Limb (tissue), 2 donors: ENCODE measurements around the gene WFDC10A.
"Not testable (repeated sequence)": the region's sequence is repeated elsewhere in the genome, so short reads cannot be mapped to it uniquely, and the experiment has no call there.

ENCODE experiments used
- DNase-seq, 2 donors: peaks; one replicate each; pipeline ENCODE4 v3.0.0-alpha.2; 2016; ENCODE audit errors: extremely low spot score in 2 of 2

WFDC10A gene

DNA sequence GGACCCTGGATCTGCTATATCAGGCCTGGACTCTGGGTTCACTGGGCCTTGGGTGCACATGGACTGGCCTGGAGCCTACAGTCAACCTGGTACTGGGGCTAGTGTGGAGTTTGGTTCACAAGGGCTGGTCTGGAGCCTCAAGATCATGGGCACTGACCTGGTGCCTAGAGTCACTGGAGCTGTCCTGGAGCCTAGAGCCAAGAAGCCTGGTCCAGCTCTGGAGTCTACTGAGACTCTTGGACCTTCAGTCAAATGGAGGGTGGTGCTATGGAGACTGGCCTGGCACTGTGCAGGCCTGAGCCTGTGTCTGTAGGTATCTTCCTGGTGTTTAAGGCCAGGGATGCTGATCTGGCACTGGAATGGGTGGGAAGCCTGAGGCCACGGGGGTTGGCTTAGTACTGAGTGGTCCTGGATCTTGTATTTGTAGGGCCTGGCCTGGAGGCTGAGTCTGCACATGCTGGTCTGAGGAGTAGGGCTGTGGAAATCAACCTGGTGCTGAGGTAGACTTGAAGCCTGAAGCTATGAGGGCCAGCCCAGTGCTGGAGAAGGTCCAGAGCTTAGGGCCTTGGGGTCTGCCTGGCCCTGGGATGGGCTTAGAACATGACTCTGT is 18.0 kb downstream of the WFDC10A start:
- DNase-seq: no peak

DNA sequence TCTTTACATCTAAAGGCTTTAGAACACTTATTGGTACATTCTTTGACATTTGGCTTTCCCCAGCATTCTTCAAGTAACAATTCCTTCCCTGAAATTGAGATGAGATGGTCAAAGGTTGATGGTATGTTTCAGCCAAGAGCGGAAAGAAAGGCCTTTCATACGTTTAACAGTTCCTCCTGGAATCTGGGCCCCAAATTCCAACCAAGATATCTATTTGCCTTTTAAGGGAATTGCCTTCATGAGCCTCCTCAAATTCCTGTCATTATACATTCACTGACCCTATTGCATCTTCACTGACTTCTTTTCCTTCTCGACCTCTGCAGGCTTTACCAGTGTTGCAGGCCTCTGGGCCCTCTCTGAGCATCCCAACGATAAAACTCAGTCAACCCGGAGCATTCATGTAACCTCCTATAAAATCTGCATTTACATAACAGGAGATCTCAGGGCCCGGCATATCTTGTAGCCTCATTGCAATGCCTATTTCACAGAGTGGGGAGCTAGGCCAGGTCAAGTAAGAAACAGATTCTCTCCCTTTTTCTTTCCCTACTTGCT is 19.8 kb downstream of the WFDC10A start:
- DNase-seq: no peak

DNA sequence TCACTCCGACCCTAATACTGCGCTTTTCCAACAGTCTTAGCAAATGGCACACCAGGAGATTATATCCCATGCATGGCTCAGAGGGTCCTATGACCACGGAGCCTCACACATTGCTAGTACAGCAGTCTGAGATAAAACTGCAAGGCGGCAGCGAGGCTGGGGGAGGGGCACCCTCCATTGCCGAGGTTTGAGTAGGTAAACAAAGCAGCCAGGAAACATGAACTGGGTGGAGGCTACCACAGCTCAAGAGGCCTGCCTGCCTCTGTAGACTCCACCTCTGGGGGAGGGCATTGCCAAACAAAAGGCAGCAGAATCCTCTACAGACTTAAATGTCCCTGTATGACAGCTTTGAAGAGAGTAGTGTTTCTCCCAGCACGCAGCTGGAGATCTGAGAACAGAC is 22.2 kb downstream of the WFDC10A start:
- not testable (repeated sequence) for DNase-seq

DNA sequence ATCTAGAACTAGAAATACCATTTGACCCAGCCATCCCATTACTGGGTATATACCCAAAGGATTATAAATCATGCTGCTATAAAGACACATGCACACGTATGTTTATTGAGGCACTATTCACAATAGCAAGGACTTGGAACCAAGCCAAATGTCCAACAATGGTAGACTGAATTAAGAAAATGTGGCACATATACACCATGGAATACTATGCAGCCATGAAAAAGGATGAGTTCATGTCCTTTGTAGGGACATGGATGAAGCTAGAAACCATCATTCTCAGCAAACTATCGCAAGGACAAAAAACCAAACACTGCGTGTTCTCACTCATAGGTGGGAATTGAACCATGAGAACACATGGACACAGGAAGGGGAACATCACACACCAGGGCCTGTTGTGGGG is 27.5 kb downstream of the WFDC10A start:
- not testable (repeated sequence) for DNase-seq

DNA sequence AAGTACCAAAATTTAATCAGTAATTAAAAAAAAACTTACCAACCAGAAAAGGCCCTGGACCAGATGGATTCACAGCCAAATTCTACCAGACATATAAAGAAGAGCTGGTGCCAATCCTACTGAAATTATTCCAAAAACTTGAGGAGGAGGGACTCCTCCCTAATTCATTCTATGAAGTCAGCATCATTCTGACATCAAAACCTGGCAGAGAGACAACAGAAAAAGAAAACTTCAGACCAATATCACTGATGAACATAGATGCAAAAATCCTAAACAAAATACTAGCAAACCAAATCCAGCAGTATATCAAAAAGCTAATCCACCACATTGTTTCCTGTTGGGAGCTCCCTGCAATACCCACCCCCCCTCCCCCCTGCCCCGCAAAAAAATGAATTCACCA is 40.6 kb downstream of the WFDC10A start, which contains the start of gene WFDC11:
Gene WFDC11, minus strand, starts transcription at position 101 of the 400 bp plus-strand sequence. CDS start 19,639 bp downstream, outside the sequence.
- DNase-seq: no peak

DNA sequence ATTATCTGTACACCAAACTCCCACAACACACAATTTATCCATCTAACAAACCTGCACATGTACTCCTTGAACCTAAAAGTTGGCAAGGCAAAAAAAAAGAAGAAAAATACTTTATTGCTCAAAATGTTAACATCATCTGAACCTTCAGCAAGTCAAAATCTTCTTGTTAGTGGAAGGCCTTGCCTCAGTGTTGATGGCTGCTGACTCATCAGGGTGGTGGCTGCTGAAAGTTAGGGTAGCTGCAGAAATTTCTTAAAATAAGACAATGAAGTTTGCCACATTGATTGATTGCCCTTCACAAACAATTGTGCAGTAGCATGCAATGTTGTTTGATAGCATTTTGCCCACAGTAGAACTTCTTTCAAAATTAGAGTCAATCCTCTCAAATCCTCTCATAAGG is 43.2 kb downstream of the WFDC10A start:
- no peak for DNase-seq

DNA sequence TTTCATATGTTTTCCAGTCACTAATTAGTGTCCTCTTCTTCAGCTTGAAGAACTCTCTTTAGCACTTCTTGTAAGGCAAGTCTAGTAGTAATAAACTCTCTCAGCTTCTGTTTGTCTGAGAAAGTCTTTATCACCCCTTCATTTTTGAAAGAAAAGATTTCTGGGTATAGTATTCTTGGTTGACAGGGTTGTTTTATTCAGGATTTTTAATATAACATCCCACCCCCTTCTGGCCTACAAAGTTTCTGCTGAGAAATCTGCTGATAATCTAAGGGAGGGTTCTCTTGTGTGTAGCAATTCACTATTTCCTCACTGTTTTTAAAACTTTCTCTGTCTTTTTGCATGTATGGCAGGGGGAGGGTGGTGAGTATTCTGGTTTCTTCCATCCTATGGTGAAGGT is 50.1 kb downstream of the WFDC10A start:
- no peak for DNase-seq
